HCT116 (cell line): ENCODE data around the gene HSDL2. TPM values are rescaled to one million over a fixed set of nuclear protein-coding genes. Genes with fewer than 3 reads are reported as not detected.

Experiments
- ATAC-seq: fragments of 200-7000 bp; cut with Tn5 transposase; 2 replicates; pipeline ENCODE4 v1.9.1; 2020; ENCODE audit warnings: mild to moderate bottlenecking, moderate library complexity
- BruUV-seq: library from RNA; stranded (reverse); fragments of 400-500 nt; replicated peaks from 2 replicates; lab custom pipeline; 2021; lab: Mats Ljungman, UMichigan
- CTCF ChIA-PET: fragments of 300-600 bp; sonication (Branson Sonifier 250); formaldehyde crosslinking; loops from one replicate; lab custom pipeline; 2021; ENCODE audit warnings: antibody characterized with exemption; lab: Charles Lee
- POLR2A ChIA-PET: fragments of 300-600, 350-600 bp; sonication (Branson Sonifier 250); formaldehyde crosslinking; loops from one replicate; lab custom pipeline; 2021; ENCODE audit warnings: antibody characterized with exemption; lab: Charles Lee
- RAD21 ChIA-PET, 2 experiments: fragments of 300-600 bp; sonication (Branson Sonifier 250); formaldehyde crosslinking; loops; one replicate each; lab custom pipeline; 2023; ENCODE audit warnings: low total read pairs in 2 of 2; ENCODE audit not compliant: uncharacterized antibody in 2 of 2, unreplicated experiment in 2 of 2, low non-redundant PET in 1 of 2; lab: Charles Lee
- DNase-seq: peaks from one replicate; pipeline ENCODE4 v3.0.0-alpha.2; 2010; ENCODE audit warnings: low read depth, low spot score
- H2AFZ ChIP-seq: fragments of 200-600 bp; shearing (Covaris generic), sonication (generic); 2 replicates; pipeline ENCODE4 v1.6.1; 2017; ENCODE audit warnings: low read depth, mixed run types, mixed read lengths, antibody characterized with exemption, low read length; ENCODE audit not compliant: poor library complexity, severe bottlenecking
- H3K27ac ChIP-seq: 2 replicates; pipeline ENCODE4 v1.5.1; 2012; ENCODE audit warnings: low read depth, low read length
- H3K27me3 ChIP-seq: fragments of 200-600 bp; sonication (generic); 2 replicates; pipeline ENCODE4 v1.6.1; 2016; ENCODE audit warnings: mixed run types, low read length, mixed read lengths; ENCODE audit not compliant: insufficient read depth
- H3K36me3 ChIP-seq, 2 experiments: fragments of 200-500 bp in 1 of 2; fragments of 200-600 bp in 1 of 2; sonication (Bioruptor generic) in 1 of 2; sonication (generic) in 1 of 2; 2 replicates each; pipeline versions ENCODE4 v1.5.1 to v1.6.1; 2014 to 2016; ENCODE audit warnings: low read length in 2 of 2, inconsistent platforms in 1 of 2, mixed read lengths in 1 of 2, mixed run types in 1 of 2; ENCODE audit not compliant: insufficient read depth in 2 of 2, control insufficient read depth in 1 of 2
- H3K4me1 ChIP-seq, 2 experiments: fragments of 200-600 bp in 1 of 2; sonication (generic) in 1 of 2; 2 replicates each; pipeline versions ENCODE4 v1.5.1 to v1.6.1; 2012 to 2017; ENCODE audit warnings: low read length in 2 of 2, inconsistent platforms in 1 of 2, mild to moderate bottlenecking in 1 of 2, mixed read lengths in 1 of 2, mixed run types in 1 of 2, moderate library complexity in 1 of 2; ENCODE audit not compliant: insufficient read depth in 2 of 2, control insufficient read depth in 1 of 2
- H3K4me2 ChIP-seq: fragments of 200-600 bp; sonication (generic); 2 replicates; pipeline ENCODE4 v1.6.1; 2017; ENCODE audit warnings: mixed run types, low read length, mixed read lengths
- H3K4me3 ChIP-seq, 2 experiments: fragments of 200-600 bp in 1 of 2; sonication (generic) in 1 of 2; replicated peaks in 1 of 2; 2 replicates each; pipeline ENCODE4 v1.5.1; 2011 to 2016; ENCODE audit warnings: low read length in 2 of 2, control low read depth in 1 of 2, low read depth in 1 of 2, mild to moderate bottlenecking in 1 of 2, mixed read lengths in 1 of 2, mixed run types in 1 of 2
- H3K79me2 ChIP-seq: fragments of 200-600 bp; sonication (generic); 2 replicates; pipeline ENCODE4 v1.6.1; 2017; ENCODE audit warnings: mild to moderate bottlenecking, mixed run types, low read length, moderate library complexity, mixed read lengths; ENCODE audit not compliant: insufficient read depth
- H3K9ac ChIP-seq: fragments of 200-600 bp; sonication (generic); 2 replicates; pipeline ENCODE4 v1.6.1; 2016; ENCODE audit warnings: low read length, mixed read lengths
- H3K9me2 ChIP-seq: fragments of 200-600 bp; sonication (generic), shearing (Covaris generic); 2 replicates; pipeline ENCODE4 v1.6.1; 2017; ENCODE audit warnings: mixed run types, mild to moderate bottlenecking, moderate library complexity; ENCODE audit not compliant: insufficient read depth
- H3K9me3 ChIP-seq, 2 experiments: fragments of 200-500 bp in 1 of 2; fragments of 200-600 bp in 1 of 2; sonication (Bioruptor generic) in 1 of 2; sonication (generic) in 1 of 2; 2 replicates each; pipeline ENCODE4 v1.6.1; 2014 to 2017; ENCODE audit warnings: low read length in 2 of 2, mixed read lengths in 2 of 2, inconsistent platforms in 1 of 2, low read depth in 1 of 2, mild to moderate bottlenecking in 1 of 2, mixed run types in 1 of 2, moderate library complexity in 1 of 2; ENCODE audit not compliant: control insufficient read depth in 1 of 2, insufficient read depth in 1 of 2
- H4K20me1 ChIP-seq: fragments of 200-600 bp; sonication (generic), shearing (Covaris generic); 2 replicates; pipeline ENCODE4 v1.6.1; 2017; ENCODE audit warnings: mixed run types, mild to moderate bottlenecking, moderate library complexity; ENCODE audit not compliant: insufficient read depth
- ATF3 ChIP-seq: IDR thresholded peaks from 2 replicates; pipeline ENCODE4 v1.6.1; 2012
- CBX3 ChIP-seq: IDR thresholded peaks from 2 replicates; pipeline ENCODE4 v1.6.1; 2012; ENCODE audit warnings: low read depth
- CEBPB ChIP-seq: IDR thresholded peaks from 2 replicates; pipeline ENCODE4 v1.6.1; 2012; ENCODE audit warnings: low read depth
- CTCF ChIP-seq, 3 experiments: fragments of 200-600 bp in 1 of 3; sonication (generic) in 1 of 3; IDR thresholded peaks in 2 of 3; conservative IDR thresholded peaks in 1 of 3; 2 replicates each; pipeline ENCODE4 v1.5.1; 2012 to 2017; ENCODE audit warnings: low read depth in 2 of 3, low read length in 2 of 3, antibody characterized with exemption in 1 of 3, borderline replicate concordance in 1 of 3, control low read depth in 1 of 3, mild to moderate bottlenecking in 1 of 3, mixed read lengths in 1 of 3, mixed run types in 1 of 3, moderate library complexity in 1 of 3; ENCODE audit not compliant: insufficient read depth in 1 of 3
- EGR1 ChIP-seq: IDR thresholded peaks from 2 replicates; pipeline ENCODE4 v1.6.1; 2012; ENCODE audit warnings: low read depth
- ELF1 ChIP-seq: IDR thresholded peaks from 2 replicates; pipeline ENCODE4 v1.6.1; 2012; ENCODE audit warnings: low read depth, borderline replicate concordance
- EZH2phosphoT487 ChIP-seq: fragments of 200-600 bp; IDR thresholded peaks from 2 replicates; pipeline ENCODE4 v1.6.1; 2018; ENCODE audit warnings: antibody characterized with exemption, borderline replicate concordance
- FOSL1 ChIP-seq: IDR thresholded peaks from 2 replicates; pipeline ENCODE4 v1.6.1; 2012; ENCODE audit warnings: low read depth
- JUND ChIP-seq: IDR thresholded peaks from 2 replicates; pipeline ENCODE4 v1.6.1; 2012
- MAX ChIP-seq: IDR thresholded peaks from 2 replicates; pipeline ENCODE4 v1.6.1; 2012
- POLR2A ChIP-seq: IDR thresholded peaks from 2 replicates; pipeline ENCODE4 v1.7.0; 2011; ENCODE audit warnings: borderline replicate concordance; ENCODE audit not compliant: insufficient read depth, insufficient read length; ENCODE audit errors: extremely low read depth
- POLR2AphosphoS5 ChIP-seq: IDR thresholded peaks from 2 replicates; pipeline ENCODE4 v1.6.1; 2011; ENCODE audit warnings: mild to moderate bottlenecking, low read depth, low read length, moderate library complexity
- SIN3A ChIP-seq: IDR thresholded peaks from 2 replicates; pipeline ENCODE4 v1.6.1; 2012; ENCODE audit warnings: low read depth
- SRF ChIP-seq: IDR thresholded peaks from 2 replicates; pipeline ENCODE4 v1.6.1; 2012; ENCODE audit warnings: low read depth
- ZBTB33 ChIP-seq: IDR thresholded peaks from 2 replicates; pipeline ENCODE4 v1.6.1; 2011; ENCODE audit warnings: mild to moderate bottlenecking, low read length, moderate library complexity; ENCODE audit not compliant: insufficient replicate concordance; ENCODE audit errors: extremely low read depth
- ZNF274 ChIP-seq: fragments of 200-500 bp; sonication (Bioruptor generic); IDR thresholded peaks from 2 replicates; pipeline ENCODE4 v1.6.1; 2014; ENCODE audit warnings: mild to moderate bottlenecking, low read depth, low read length, inconsistent platforms
- intact Hi-C: fragments of 100-400 bp; cut with micrococcal nuclease; formaldehyde crosslinking; loops from 2 replicates; pipeline ENCODE4 v1.10.0; 2022
- total RNA-seq: library from RNA; stranded (reverse); gene quantifications from one replicate; pipeline ENCODE4 v1.2.1, GENCODE V29; 2021; ENCODE audit not compliant: unreplicated experiment
- TF ChIP-seq, protein P1 (sequence below): IDR thresholded peaks from 2 replicates; pipeline ENCODE4 v1.6.1; 2012; ENCODE audit warnings: low read depth

Gene HSDL2
- total RNA-seq, 1 experiment from 2014 or later = 33.9 TPM

- no peak overlapping the region for H3K27ac ChIP-seq
- RAD21 ChIA-PET = no interaction called here
- CTCF ChIA-PET = no interaction called here
- no peak overlapping the region for H3K9ac ChIP-seq
- no peaks in the 10 kb centered on the region for H3K9me2 ChIP-seq
- H3K4me3 ChIP-seq = no peak overlapping the region
- peaks cover 7% of the 10 kb centered on the region; the same call in 1 of the 2 replicates for H3K79me2 ChIP-seq
- H3K4me2 ChIP-seq = no peak overlapping the region
- no TSS peak for BruUV-seq
- H3K27me3 ChIP-seq = no peaks in the 10 kb centered on the region
- intact Hi-C loops = no loop called here
- POLR2A ChIA-PET = no interaction called here
- no peak for DNase-seq
- no peak overlapping the region for H2AFZ ChIP-seq
- no peaks in the 10 kb centered on the region for H3K4me1 ChIP-seq
- H3K36me3 ChIP-seq = no peaks in the 10 kb centered on the region
- H3K9me3 ChIP-seq = no peaks in the 10 kb centered on the region
- H4K20me1 ChIP-seq = no peaks in the 10 kb centered on the region
- ATAC-seq = no peak
- TF ChIP-seq SIN3A (no peak), POLR2AphosphoS5 (no peak), JUND (no peak), SRF (no peak), ZNF274 (no peak), CBX3 (no peak), ELF1 (no peak), EGR1 (no peak), ZBTB33 (no peak), ATF3 (no peak), POLR2A (no peak), FOSL1 (no peak), CEBPB (no peak), EZH2phosphoT487 (no peak), CTCF (IDR thresholded peaks at IDR 0.05 in 2 of 3, conservative IDR thresholded peaks at IDR 0.05 in 1 of 3; ENCODE audit: borderline replicate concordance in 1 of 3, insufficient read depth in 1 of 3, low read depth in 2 of 3, low read length in 2 of 3) (no peak), MAX (no peak)
- TF ChIP-seq, protein P1, sequence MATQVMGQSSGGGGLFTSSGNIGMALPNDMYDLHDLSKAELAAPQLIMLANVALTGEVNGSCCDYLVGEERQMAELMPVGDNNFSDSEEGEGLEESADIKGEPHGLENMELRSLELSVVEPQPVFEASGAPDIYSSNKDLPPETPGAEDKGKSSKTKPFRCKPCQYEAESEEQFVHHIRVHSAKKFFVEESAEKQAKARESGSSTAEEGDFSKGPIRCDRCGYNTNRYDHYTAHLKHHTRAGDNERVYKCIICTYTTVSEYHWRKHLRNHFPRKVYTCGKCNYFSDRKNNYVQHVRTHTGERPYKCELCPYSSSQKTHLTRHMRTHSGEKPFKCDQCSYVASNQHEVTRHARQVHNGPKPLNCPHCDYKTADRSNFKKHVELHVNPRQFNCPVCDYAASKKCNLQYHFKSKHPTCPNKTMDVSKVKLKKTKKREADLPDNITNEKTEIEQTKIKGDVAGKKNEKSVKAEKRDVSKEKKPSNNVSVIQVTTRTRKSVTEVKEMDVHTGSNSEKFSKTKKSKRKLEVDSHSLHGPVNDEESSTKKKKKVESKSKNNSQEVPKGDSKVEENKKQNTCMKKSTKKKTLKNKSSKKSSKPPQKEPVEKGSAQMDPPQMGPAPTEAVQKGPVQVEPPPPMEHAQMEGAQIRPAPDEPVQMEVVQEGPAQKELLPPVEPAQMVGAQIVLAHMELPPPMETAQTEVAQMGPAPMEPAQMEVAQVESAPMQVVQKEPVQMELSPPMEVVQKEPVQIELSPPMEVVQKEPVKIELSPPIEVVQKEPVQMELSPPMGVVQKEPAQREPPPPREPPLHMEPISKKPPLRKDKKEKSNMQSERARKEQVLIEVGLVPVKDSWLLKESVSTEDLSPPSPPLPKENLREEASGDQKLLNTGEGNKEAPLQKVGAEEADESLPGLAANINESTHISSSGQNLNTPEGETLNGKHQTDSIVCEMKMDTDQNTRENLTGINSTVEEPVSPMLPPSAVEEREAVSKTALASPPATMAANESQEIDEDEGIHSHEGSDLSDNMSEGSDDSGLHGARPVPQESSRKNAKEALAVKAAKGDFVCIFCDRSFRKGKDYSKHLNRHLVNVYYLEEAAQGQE = no peak
Observed at GRCh38 chr9:112520069-112520468, 140.2 kb downstream of the HSDL2 start.
